Thoracic aorta (tissue), 2 donors: ENCODE results near the gene NLRP12. TPM values are rescaled to one million over a fixed set of nuclear protein-coding genes. Genes with fewer than 3 reads are reported as not detected.

Source experiments
- ATAC-seq: fragments of 150-250 bp; one replicate; pipeline ENCODE4 v1.8.0; 2017; ENCODE audit warnings: low read depth; ENCODE audit not compliant: insufficient number of reproducible peaks, low FRiP score
- DNase-seq: peaks from one replicate; pipeline ENCODE4 v3.0.0-alpha.2; 2020; ENCODE audit warnings: low spot score
- H3K27ac ChIP-seq, 2 donors: fragments of 200-600 bp; sonication (generic); 1 replicate in 1 of 2; 2 replicates in 1 of 2; pipeline ENCODE4 v1.5.1; 2016; ENCODE audit warnings: mild to moderate bottlenecking in 2 of 2, moderate library complexity in 2 of 2
- H3K27me3 ChIP-seq: fragments of 200-600 bp; sonication (generic); replicated peaks from 2 replicates; pipeline ENCODE4 v1.6.0; 2016; ENCODE audit warnings: mild to moderate bottlenecking; ENCODE audit not compliant: insufficient read depth
- H3K36me3 ChIP-seq: fragments of 200-600 bp; sonication (generic); one replicate; pipeline ENCODE4 v1.5.1; 2016
- H3K4me1 ChIP-seq, 2 donors: fragments of 200-600 bp; sonication (generic); 1 replicate in 1 of 2; 2 replicates in 1 of 2; pipeline versions ENCODE4 v1.5.1 to v1.6.0; 2016; ENCODE audit warnings: low read depth in 2 of 2, mild to moderate bottlenecking in 1 of 2; ENCODE audit not compliant: control insufficient read depth in 1 of 2
- H3K4me3 ChIP-seq: fragments of 200-600 bp; sonication (generic); 2 replicates; pipeline ENCODE4 v1.5.1; 2016; ENCODE audit warnings: mild to moderate bottlenecking
- H3K9me3 ChIP-seq: fragments of 200-600 bp; sonication (generic); 2 replicates; pipeline ENCODE4 v1.5.1; 2016
- CTCF ChIP-seq: fragments of 200-600 bp; sonication (generic); IDR thresholded peaks from one replicate; pipeline ENCODE4 v1.5.1; 2019; ENCODE audit warnings: antibody characterized with exemption
- total RNA-seq, 2 donors: library from RNA; depleted of rRNA; stranded (reverse); fragments of >200 nt; gene quantifications; one replicate each; pipeline versions ENCODE4 v1.1.0 to v1.2.3, GENCODE V29; 2016

Gene NLRP12
- total RNA-seq, 2 donors from 2014 or later: 1.4 to 3.1 TPM

GRCh38 chr19:53865918-53866864 lies 42.1 kb upstream of the NLRP12 start:
- TF ChIP-seq CTCF: no peak
- H3K9me3 ChIP-seq: no peaks in the 10 kb centered on the region
- ATAC-seq (no peak), DNase-seq (no peak)
- peak overlapping the region; percentile 88 for H3K4me3 ChIP-seq
- no peaks in the 10 kb centered on the region for H3K27me3 ChIP-seq
- H3K27ac ChIP-seq: peak overlapping the region; percentile 88 to 97
- peaks cover 3% of the 10 kb centered on the region for H3K36me3 ChIP-seq
- peaks cover 24 to 28% of the 10 kb centered on the region in 2 donors for H3K4me1 ChIP-seq

GRCh38 chr19:53865523-53865917 lies 41.4 kb upstream of the NLRP12 start:
- Histone ChIP-seq H3K4me3 (peak overlapping the region; percentile 88), H3K4me1 (peaks cover 17 to 22% of the 10 kb centered on the region in 2 donors), H3K36me3 (no peaks in the 10 kb centered on the region), H3K27ac (peak overlapping the region; percentile 40 to 97), H3K9me3 (no peaks in the 10 kb centered on the region), H3K27me3 (no peaks in the 10 kb centered on the region)
- no peak for TF ChIP-seq CTCF
- DNase-seq (no peak), ATAC-seq (no peak)

- no peak overlapping the region for H3K27ac ChIP-seq
- no peaks in the 10 kb centered on the region for H3K9me3 ChIP-seq
- TF ChIP-seq CTCF: no peak
- ATAC-seq (no peak), DNase-seq (no peak)
- no peaks in the 10 kb centered on the region for H3K36me3 ChIP-seq
- H3K4me3 ChIP-seq: no peak overlapping the region
- H3K27me3 ChIP-seq: no peaks in the 10 kb centered on the region
- peaks cover 13 to 18% of the 10 kb centered on the region in 2 donors for H3K4me1 ChIP-seq
Measured at GRCh38 chr19:53864308-53864836, 40.3 kb upstream of the NLRP12 start.

GRCh38 chr19:53853707-53854106 lies 29.6 kb upstream of the NLRP12 start:
- H3K27ac ChIP-seq: no peak overlapping the region
- ATAC-seq: no peak
- TF ChIP-seq CTCF: no peak
- no peak overlapping the region for H3K4me3 ChIP-seq
- no peak for DNase-seq
- no peaks in the 10 kb centered on the region for H3K9me3 ChIP-seq
- H3K4me1 ChIP-seq: peaks cover 0 to 4% of the 10 kb centered on the region in 2 donors
- H3K36me3 ChIP-seq: no peaks in the 10 kb centered on the region
- H3K27me3 ChIP-seq: no peaks in the 10 kb centered on the region

GRCh38 chr19:53849237-53849676 lies 25.1 kb upstream of the NLRP12 start:
- H3K4me3 ChIP-seq: no peak overlapping the region
- ATAC-seq: no peak
- TF ChIP-seq CTCF: no peak
- H3K27me3 ChIP-seq: no peaks in the 10 kb centered on the region
- H3K36me3 ChIP-seq: no peaks in the 10 kb centered on the region
- DNase-seq: no peak
- no peak overlapping the region for H3K27ac ChIP-seq
- peaks cover 0 to 4% of the 10 kb centered on the region in 2 donors for H3K4me1 ChIP-seq
- no peaks in the 10 kb centered on the region for H3K9me3 ChIP-seq
